Rectal smooth muscle tissue (tissue), 1 donor: ENCODE data around the gene PCNX2.
"Not testable (repeated sequence)": the region's sequence is repeated elsewhere in the genome, so short reads cannot be mapped to it uniquely, and the experiment has no call there.

Experiments
- H3K27ac ChIP-seq: one replicate; pipeline ENCODE4 v1.7.0; 2013; ENCODE audit warnings: low read depth, low read length, inconsistent platforms
- H3K27me3 ChIP-seq: one replicate; pipeline ENCODE4 v1.7.0; 2013; ENCODE audit warnings: low read length; ENCODE audit not compliant: control insufficient read depth, insufficient read depth
- H3K36me3 ChIP-seq: one replicate; pipeline ENCODE4 v1.7.0; 2013; ENCODE audit warnings: low read length; ENCODE audit not compliant: control insufficient read depth, insufficient read depth
- H3K4me1 ChIP-seq: one replicate; pipeline ENCODE4 v1.7.0; 2013; ENCODE audit warnings: low read length; ENCODE audit not compliant: control insufficient read depth, insufficient read depth
- H3K4me3 ChIP-seq: one replicate; pipeline ENCODE4 v1.7.0; 2013; ENCODE audit warnings: low read length
- H3K9ac ChIP-seq: one replicate; pipeline ENCODE4 v1.7.0; 2013; ENCODE audit warnings: low read length

Gene PCNX2

GRCh38 chr1:233190987-233191386 lies 104.5 kb downstream of the PCNX2 start:
- H3K4me1 ChIP-seq, result no peaks in the 10 kb centered on the region
- peaks cover 2% of the 10 kb centered on the region for H3K36me3 ChIP-seq
- no peaks in the 10 kb centered on the region for H3K27me3 ChIP-seq
- H3K27ac ChIP-seq, result no peak overlapping the region
- H3K4me3 ChIP-seq, result no peak overlapping the region
- no peak overlapping the region for H3K9ac ChIP-seq

DNA sequence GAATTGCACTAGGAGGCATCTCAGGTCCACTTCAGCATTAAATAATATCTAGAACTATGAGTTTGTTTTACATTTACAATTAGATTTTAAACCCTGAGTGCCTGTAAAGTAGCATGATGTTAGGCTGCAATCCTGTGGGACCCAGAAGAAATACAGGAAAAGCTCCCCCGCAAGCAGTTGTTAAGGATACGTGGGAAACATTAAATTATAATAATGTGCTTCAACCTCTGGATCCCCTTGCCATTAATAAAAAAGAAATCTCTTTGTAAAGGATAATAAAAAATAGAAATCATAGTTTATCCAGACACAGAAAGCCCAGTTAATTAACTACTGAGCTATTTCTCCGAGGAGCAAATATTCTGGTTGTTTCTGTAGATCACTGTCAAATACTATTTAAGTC lies 106.0 kb downstream of the PCNX2 start:
- H3K27me3 ChIP-seq, result no peaks in the 10 kb centered on the region
- no peak overlapping the region for H3K9ac ChIP-seq
- H3K4me1 ChIP-seq, result no peaks in the 10 kb centered on the region

DNA sequence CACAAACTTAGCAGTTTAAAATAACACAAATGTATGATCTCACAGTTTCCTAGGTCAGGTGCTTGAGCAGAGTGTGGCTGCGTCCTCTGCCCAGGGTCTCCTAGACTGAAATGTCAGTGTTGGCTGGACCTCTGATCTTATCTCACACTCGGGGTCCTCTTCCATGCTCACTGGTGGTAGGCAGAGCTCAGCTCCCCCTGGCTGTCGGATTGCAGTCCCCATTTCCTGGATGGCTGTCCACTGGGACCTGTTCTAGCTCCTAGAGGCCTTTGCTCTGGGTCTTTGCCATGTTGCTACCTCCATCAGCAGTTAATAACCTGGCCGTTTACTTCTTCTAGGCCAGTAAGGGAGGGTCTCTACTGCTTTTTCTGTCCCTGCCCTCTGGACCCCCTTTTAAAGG lies 107.5 kb downstream of the PCNX2 start:
- no peak overlapping the region for H3K27ac ChIP-seq
- no peak overlapping the region for H3K4me3 ChIP-seq
- no peaks in the 10 kb centered on the region for H3K27me3 ChIP-seq
- H3K36me3 ChIP-seq, result no peaks in the 10 kb centered on the region
- no peaks in the 10 kb centered on the region for H3K4me1 ChIP-seq
- no peak overlapping the region for H3K9ac ChIP-seq

More for the DNA sequence above, 106.0 kb downstream of the PCNX2 start:
- no peak overlapping the region for H3K4me3 ChIP-seq
- H3K36me3 ChIP-seq, result no peaks in the 10 kb centered on the region
- H3K27ac ChIP-seq, result no peak overlapping the region

GRCh38 chr1:233183226-233184020 lies 112.1 kb downstream of the PCNX2 start:
- Histone ChIP-seq H3K27me3 (no peaks in the 10 kb centered on the region), H3K27ac (no peak overlapping the region), H3K4me1 (no peaks in the 10 kb centered on the region), H3K4me3 (no peak overlapping the region), H3K36me3 (no peaks in the 10 kb centered on the region), H3K9ac (no peak overlapping the region)

- Histone ChIP-seq H3K36me3 (peaks cover 2% of the 10 kb centered on the region), H3K4me3 (no peak overlapping the region), H3K27me3 (no peaks in the 10 kb centered on the region), H3K4me1 (no peaks in the 10 kb centered on the region), H3K9ac (no peak overlapping the region), H3K27ac (no peak overlapping the region)
These were observed 112.9 kb downstream of the PCNX2 start for GRCh38 chr1:233182587-233182986.

DNA sequence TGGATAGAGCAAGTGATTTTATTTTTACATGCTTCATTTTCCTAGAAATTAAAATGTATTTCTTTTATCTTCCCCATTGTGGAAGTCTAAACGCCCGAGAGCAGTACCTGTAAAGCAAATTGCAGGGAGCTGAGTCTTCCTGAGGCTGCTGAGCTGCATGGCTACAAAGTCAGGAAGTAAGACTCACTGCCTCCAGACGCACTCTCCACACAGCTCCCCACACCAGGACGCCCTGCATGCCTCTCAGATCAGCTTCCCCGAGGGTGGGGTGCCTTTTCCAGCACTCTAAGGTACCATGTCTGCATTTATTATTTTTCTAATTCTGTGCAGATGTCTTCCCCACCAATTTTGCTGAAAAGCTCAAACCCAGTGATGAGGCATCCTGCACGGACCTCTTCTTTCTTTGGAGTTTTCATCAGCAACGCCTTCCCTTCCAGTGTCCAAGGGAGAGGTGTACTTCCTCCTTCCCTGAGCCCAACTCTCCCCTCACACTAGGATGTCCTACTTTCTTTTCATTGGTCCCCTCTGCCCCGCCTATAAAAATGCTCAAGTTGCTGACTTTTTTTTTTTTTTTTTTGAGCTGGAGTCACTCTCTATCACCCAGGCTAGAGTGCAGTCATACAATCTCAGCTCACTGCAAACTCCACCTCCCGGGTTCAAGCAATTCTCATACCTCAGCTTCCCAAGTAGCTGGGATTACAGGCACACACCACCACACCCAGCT lies 114.7 kb downstream of the PCNX2 start:
- Histone ChIP-seq H3K4me3 (no peak overlapping the region), H3K36me3 (peaks cover 3% of the 10 kb centered on the region), H3K9ac (no peak overlapping the region), H3K27ac (no peak overlapping the region), H3K4me1 (no peaks in the 10 kb centered on the region), H3K27me3 (no peaks in the 10 kb centered on the region)

- H3K27me3 ChIP-seq, H3K4me1 ChIP-seq, H3K9ac ChIP-seq, H3K36me3 ChIP-seq, H3K4me3 ChIP-seq, H3K27ac ChIP-seq: not testable (repeated sequence)
These were observed 115.9 kb downstream of the PCNX2 start for GRCh38 chr1:233179638-233180037.

GRCh38 chr1:233172201-233172600 lies 123.3 kb downstream of the PCNX2 start:
- Histone ChIP-seq H3K27ac (no peak overlapping the region), H3K27me3 (no peaks in the 10 kb centered on the region), H3K36me3 (no peaks in the 10 kb centered on the region), H3K4me1 (no peaks in the 10 kb centered on the region), H3K4me3 (no peak overlapping the region), H3K9ac (no peak overlapping the region)

DNA sequence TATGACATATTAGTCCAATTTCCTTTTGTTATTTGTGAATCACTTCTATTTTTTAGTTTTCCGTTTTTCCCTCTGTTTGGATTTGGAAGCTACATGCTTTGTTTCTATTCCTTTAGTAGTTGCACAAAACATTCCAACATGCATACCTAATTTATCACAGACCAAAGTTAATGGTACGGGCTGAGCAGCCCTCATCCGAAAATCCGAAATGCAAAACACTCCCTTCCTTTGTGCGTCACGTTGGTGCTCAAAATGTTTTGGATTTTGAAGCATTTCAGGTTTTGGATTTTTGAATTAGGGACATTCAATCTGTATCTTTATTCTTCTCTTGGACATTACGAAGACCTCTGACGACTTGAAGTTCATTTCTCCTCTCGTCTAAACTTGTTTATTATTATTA lies 124.8 kb downstream of the PCNX2 start:
- Histone ChIP-seq H3K9ac (no peak overlapping the region), H3K36me3 (no peaks in the 10 kb centered on the region), H3K27me3 (no peaks in the 10 kb centered on the region), H3K4me3 (no peak overlapping the region), H3K4me1 (no peaks in the 10 kb centered on the region), H3K27ac (no peak overlapping the region)

DNA sequence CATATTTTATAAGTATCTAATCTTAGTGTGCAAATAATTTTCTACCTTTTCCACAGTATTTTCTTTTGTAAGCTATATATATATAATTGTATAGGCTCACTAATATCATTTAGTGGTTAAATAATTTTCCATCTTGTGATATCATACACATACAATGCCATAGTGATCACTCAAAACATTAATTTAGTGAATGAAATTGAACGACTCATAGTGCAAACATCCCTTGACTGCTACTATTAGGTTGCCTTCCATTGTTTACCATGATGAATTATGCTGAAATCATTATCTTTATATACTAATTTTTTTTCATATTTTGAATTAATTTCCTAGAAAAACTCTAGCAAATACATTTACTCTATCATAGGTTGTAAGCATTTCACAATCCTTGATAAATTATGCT lies 127.1 kb downstream of the PCNX2 start:
- H3K4me3 ChIP-seq, result no peak overlapping the region
- no peak overlapping the region for H3K9ac ChIP-seq
- no peaks in the 10 kb centered on the region for H3K27me3 ChIP-seq
- H3K4me1 ChIP-seq, result no peaks in the 10 kb centered on the region
- H3K27ac ChIP-seq, result no peak overlapping the region
- no peaks in the 10 kb centered on the region for H3K36me3 ChIP-seq

DNA sequence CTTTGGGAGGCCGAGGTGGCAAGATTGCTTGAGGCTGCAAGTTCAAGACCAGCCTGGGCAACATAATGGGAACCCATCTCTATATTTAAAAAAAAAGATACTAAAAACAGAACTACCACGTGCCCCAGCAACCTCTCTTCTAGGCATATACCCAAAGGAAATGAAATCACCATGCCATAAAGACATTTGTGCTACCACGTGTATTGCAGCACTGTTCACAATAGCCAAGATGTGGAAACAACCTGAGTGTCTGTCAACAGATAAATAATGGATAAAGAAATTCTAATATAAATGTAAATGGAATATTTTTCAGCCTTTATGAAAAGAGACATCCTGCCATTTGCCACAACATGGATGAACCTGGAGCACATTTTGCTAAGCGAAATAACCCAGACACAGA lies 128.6 kb downstream of the PCNX2 start:
- Histone ChIP-seq H3K36me3 (no peaks in the 10 kb centered on the region), H3K4me1 (no peaks in the 10 kb centered on the region), H3K27ac (no peak overlapping the region), H3K9ac (no peak overlapping the region), H3K27me3 (no peaks in the 10 kb centered on the region), H3K4me3 (no peak overlapping the region)

DNA sequence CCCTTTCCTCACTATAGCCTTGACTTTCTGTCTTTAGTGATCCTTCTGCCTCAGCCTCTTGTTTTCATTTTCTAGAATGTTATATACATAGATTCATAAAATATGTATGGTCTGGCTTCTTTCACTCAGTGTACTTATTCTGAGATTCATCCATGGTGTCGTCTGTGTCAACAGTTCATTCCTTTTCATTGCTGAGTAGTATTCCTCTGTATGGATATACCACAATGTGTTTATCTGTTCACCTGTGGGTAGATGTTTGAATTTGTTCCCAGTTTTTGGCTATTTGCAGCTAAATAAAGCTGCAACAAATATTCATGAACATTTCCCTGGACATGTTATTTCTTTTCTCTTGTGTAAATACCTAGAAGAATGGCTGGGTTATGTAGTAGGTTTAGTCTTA lies 131.8 kb downstream of the PCNX2 start:
- Histone ChIP-seq H3K27me3 (no peaks in the 10 kb centered on the region), H3K4me3 (no peak overlapping the region), H3K4me1 (no peaks in the 10 kb centered on the region), H3K27ac (no peak overlapping the region), H3K9ac (no peak overlapping the region), H3K36me3 (no peaks in the 10 kb centered on the region)

- H3K36me3 ChIP-seq, result peaks cover 2% of the 10 kb centered on the region
- H3K4me1 ChIP-seq, result no peaks in the 10 kb centered on the region
- no peak overlapping the region for H3K4me3 ChIP-seq
- H3K27me3 ChIP-seq, result no peaks in the 10 kb centered on the region
- H3K27ac ChIP-seq, result no peak overlapping the region
- no peak overlapping the region for H3K9ac ChIP-seq
These were observed 137.2 kb downstream of the PCNX2 start for GRCh38 chr1:233158322-233158721.
